H1 (cell line): ENCODE results near the gene PHKG2.

ENCODE experiments used
- BCL11A ChIP-seq, 2 experiments: IDR thresholded peaks; one replicate each; pipeline ENCODE4 v1.6.1; 2011; ENCODE audit warnings: low read depth in 2 of 2, low read length in 2 of 2, mild to moderate bottlenecking in 2 of 2
- EGR1 ChIP-seq: IDR thresholded peaks from 2 replicates; pipeline ENCODE4 v1.6.1; 2011; ENCODE audit warnings: low read depth, low read length, borderline replicate concordance
- EZH2 ChIP-seq: fragments of 200-600 bp; sonication (generic); IDR thresholded peaks from 2 replicates; pipeline ENCODE4 v1.7.1; 2012; ENCODE audit warnings: low read depth, mild to moderate bottlenecking, moderate library complexity, low read length, inconsistent platforms; ENCODE audit not compliant: severe bottlenecking
- GABPA ChIP-seq: IDR thresholded peaks from 2 replicates; pipeline ENCODE4 v1.6.1; 2011; ENCODE audit warnings: mild to moderate bottlenecking, low read length, moderate library complexity, borderline replicate concordance; ENCODE audit not compliant: insufficient read depth
- TCF12 ChIP-seq: IDR thresholded peaks from 2 replicates; pipeline ENCODE4 v1.6.1; 2011; ENCODE audit warnings: low read depth, mild to moderate bottlenecking, low read length
- YY1 ChIP-seq: IDR thresholded peaks from 2 replicates; pipeline ENCODE4 v1.6.1; 2011; ENCODE audit warnings: low read depth, mild to moderate bottlenecking, low read length
- TF ChIP-seq, protein P1 (sequence below), 3 experiments: IDR thresholded peaks; 1 replicate in 2 of 3; 2 replicates in 1 of 3; pipeline versions ENCODE4 v1.5.1 to v1.6.1; 2011; ENCODE audit warnings: low read length in 3 of 3, mild to moderate bottlenecking in 3 of 3, inconsistent platforms in 2 of 3, low read depth in 1 of 3, moderate library complexity in 1 of 3; ENCODE audit not compliant: insufficient read depth in 1 of 3; ENCODE audit errors: control extremely low read depth in 1 of 3
- TF ChIP-seq, protein P2 (sequence below): fragments of 300-600 bp; sonication (generic); IDR thresholded peaks from 2 replicates; pipeline ENCODE4 v1.7.1; 2012; ENCODE audit warnings: low read length, moderate library complexity, mild to moderate bottlenecking, inconsistent platforms; ENCODE audit not compliant: insufficient replicate concordance

DNA sequence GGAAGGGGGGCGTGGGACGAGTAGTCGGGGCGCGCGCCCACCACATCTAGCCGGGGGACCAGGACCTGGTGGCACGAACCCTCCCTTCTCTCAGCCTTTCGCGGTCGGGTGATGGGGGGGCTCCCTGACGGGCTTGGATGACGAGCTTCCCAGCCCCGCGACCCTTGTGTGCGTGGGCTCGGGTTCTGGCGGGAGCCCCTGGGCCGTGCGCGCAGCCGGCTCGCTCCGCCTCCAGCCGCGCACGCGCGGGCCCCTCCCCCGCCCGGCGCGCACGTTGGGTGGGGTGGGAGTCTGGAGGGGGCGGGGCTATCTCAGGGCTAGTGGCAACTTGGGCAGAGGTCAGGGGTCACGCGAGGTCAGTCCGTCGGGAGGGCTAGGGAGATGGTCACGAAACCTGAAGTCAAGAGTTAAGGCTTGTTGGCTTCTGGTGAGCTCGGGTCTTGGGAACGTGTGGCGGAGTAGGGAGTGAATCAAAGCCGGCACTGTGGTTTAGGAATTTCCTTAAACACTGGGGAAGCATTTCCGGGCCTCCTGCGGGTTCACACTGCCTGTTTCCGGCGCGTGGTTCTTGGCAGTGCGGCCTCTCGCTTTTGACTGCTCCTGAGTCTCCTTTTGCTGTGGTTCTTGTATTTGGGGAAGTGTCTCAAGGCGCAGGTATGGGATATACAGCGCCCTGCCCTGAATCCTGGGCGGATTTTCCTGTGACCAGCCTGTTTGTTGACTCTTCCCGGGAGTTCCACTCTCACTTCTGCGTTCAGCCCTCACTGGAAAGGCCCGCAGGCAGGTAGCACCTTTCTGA, 49.2 kb upstream of the PHKG2 start, which contains the start of gene SRCAP:
- TF ChIP-seq EGR1 (peak; percentile 45; the same call in 1 of the 2 replicates), EZH2 (no peak), TCF12 (no peak), YY1 (no peak), GABPA (no peak; the same call in 1 of the 2 replicates), BCL11A (IDR thresholded peaks at IDR 0.05; ENCODE audit: low read depth in 2 of 2, low read length in 2 of 2) (no peak)
- TF ChIP-seq, protein P1, sequence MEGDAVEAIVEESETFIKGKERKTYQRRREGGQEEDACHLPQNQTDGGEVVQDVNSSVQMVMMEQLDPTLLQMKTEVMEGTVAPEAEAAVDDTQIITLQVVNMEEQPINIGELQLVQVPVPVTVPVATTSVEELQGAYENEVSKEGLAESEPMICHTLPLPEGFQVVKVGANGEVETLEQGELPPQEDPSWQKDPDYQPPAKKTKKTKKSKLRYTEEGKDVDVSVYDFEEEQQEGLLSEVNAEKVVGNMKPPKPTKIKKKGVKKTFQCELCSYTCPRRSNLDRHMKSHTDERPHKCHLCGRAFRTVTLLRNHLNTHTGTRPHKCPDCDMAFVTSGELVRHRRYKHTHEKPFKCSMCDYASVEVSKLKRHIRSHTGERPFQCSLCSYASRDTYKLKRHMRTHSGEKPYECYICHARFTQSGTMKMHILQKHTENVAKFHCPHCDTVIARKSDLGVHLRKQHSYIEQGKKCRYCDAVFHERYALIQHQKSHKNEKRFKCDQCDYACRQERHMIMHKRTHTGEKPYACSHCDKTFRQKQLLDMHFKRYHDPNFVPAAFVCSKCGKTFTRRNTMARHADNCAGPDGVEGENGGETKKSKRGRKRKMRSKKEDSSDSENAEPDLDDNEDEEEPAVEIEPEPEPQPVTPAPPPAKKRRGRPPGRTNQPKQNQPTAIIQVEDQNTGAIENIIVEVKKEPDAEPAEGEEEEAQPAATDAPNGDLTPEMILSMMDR (IDR thresholded peaks at IDR 0.05; ENCODE audit: control extremely low read depth in 1 of 3, insufficient read depth in 1 of 3, low read depth in 1 of 3, low read length in 3 of 3), result no peak
- TF ChIP-seq, protein P2, sequence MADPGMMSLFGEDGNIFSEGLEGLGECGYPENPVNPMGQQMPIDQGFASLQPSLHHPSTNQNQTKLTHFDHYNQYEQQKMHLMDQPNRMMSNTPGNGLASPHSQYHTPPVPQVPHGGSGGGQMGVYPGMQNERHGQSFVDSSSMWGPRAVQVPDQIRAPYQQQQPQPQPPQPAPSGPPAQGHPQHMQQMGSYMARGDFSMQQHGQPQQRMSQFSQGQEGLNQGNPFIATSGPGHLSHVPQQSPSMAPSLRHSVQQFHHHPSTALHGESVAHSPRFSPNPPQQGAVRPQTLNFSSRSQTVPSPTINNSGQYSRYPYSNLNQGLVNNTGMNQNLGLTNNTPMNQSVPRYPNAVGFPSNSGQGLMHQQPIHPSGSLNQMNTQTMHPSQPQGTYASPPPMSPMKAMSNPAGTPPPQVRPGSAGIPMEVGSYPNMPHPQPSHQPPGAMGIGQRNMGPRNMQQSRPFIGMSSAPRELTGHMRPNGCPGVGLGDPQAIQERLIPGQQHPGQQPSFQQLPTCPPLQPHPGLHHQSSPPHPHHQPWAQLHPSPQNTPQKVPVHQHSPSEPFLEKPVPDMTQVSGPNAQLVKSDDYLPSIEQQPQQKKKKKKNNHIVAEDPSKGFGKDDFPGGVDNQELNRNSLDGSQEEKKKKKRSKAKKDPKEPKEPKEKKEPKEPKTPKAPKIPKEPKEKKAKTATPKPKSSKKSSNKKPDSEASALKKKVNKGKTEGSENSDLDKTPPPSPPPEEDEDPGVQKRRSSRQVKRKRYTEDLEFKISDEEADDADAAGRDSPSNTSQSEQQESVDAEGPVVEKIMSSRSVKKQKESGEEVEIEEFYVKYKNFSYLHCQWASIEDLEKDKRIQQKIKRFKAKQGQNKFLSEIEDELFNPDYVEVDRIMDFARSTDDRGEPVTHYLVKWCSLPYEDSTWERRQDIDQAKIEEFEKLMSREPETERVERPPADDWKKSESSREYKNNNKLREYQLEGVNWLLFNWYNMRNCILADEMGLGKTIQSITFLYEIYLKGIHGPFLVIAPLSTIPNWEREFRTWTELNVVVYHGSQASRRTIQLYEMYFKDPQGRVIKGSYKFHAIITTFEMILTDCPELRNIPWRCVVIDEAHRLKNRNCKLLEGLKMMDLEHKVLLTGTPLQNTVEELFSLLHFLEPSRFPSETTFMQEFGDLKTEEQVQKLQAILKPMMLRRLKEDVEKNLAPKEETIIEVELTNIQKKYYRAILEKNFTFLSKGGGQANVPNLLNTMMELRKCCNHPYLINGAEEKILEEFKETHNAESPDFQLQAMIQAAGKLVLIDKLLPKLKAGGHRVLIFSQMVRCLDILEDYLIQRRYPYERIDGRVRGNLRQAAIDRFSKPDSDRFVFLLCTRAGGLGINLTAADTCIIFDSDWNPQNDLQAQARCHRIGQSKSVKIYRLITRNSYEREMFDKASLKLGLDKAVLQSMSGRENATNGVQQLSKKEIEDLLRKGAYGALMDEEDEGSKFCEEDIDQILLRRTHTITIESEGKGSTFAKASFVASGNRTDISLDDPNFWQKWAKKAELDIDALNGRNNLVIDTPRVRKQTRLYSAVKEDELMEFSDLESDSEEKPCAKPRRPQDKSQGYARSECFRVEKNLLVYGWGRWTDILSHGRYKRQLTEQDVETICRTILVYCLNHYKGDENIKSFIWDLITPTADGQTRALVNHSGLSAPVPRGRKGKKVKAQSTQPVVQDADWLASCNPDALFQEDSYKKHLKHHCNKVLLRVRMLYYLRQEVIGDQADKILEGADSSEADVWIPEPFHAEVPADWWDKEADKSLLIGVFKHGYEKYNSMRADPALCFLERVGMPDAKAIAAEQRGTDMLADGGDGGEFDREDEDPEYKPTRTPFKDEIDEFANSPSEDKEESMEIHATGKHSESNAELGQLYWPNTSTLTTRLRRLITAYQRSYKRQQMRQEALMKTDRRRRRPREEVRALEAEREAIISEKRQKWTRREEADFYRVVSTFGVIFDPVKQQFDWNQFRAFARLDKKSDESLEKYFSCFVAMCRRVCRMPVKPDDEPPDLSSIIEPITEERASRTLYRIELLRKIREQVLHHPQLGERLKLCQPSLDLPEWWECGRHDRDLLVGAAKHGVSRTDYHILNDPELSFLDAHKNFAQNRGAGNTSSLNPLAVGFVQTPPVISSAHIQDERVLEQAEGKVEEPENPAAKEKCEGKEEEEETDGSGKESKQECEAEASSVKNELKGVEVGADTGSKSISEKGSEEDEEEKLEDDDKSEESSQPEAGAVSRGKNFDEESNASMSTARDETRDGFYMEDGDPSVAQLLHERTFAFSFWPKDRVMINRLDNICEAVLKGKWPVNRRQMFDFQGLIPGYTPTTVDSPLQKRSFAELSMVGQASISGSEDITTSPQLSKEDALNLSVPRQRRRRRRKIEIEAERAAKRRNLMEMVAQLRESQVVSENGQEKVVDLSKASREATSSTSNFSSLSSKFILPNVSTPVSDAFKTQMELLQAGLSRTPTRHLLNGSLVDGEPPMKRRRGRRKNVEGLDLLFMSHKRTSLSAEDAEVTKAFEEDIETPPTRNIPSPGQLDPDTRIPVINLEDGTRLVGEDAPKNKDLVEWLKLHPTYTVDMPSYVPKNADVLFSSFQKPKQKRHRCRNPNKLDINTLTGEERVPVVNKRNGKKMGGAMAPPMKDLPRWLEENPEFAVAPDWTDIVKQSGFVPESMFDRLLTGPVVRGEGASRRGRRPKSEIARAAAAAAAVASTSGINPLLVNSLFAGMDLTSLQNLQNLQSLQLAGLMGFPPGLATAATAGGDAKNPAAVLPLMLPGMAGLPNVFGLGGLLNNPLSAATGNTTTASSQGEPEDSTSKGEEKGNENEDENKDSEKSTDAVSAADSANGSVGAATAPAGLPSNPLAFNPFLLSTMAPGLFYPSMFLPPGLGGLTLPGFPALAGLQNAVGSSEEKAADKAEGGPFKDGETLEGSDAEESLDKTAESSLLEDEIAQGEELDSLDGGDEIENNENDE, result no peak
